HCT116 (cell line): Measurements from ENCODE around the gene GOSR1. TPM values are rescaled to one million over a fixed set of nuclear protein-coding genes. Genes with fewer than 3 reads are reported as not detected.

ENCODE experiments used
- ATAC-seq: fragments of 200-7000 bp; cut with Tn5 transposase; 2 replicates; pipeline ENCODE4 v1.9.1; 2020; ENCODE audit warnings: mild to moderate bottlenecking, moderate library complexity
- BruUV-seq: library from RNA; stranded (reverse); fragments of 400-500 nt; replicated peaks from 2 replicates; lab custom pipeline; 2021; lab: Mats Ljungman, UMichigan
- CTCF ChIA-PET: fragments of 300-600 bp; sonication (Branson Sonifier 250); formaldehyde crosslinking; loops from one replicate; lab custom pipeline; 2021; ENCODE audit warnings: antibody characterized with exemption; lab: Charles Lee
- POLR2A ChIA-PET: fragments of 300-600, 350-600 bp; sonication (Branson Sonifier 250); formaldehyde crosslinking; loops from one replicate; lab custom pipeline; 2021; ENCODE audit warnings: antibody characterized with exemption; lab: Charles Lee
- RAD21 ChIA-PET, 2 experiments: fragments of 300-600 bp; sonication (Branson Sonifier 250); formaldehyde crosslinking; loops; one replicate each; lab custom pipeline; 2023; ENCODE audit warnings: low total read pairs in 2 of 2; ENCODE audit not compliant: uncharacterized antibody in 2 of 2, unreplicated experiment in 2 of 2, low non-redundant PET in 1 of 2; lab: Charles Lee
- DNase-seq: peaks from one replicate; pipeline ENCODE4 v3.0.0-alpha.2; 2010; ENCODE audit warnings: low read depth, low spot score
- H2AFZ ChIP-seq: fragments of 200-600 bp; shearing (Covaris generic), sonication (generic); 2 replicates; pipeline ENCODE4 v1.6.1; 2017; ENCODE audit warnings: low read depth, mixed run types, mixed read lengths, antibody characterized with exemption, low read length; ENCODE audit not compliant: poor library complexity, severe bottlenecking
- H3K27ac ChIP-seq: 2 replicates; pipeline ENCODE4 v1.5.1; 2012; ENCODE audit warnings: low read depth, low read length
- H3K27me3 ChIP-seq: fragments of 200-600 bp; sonication (generic); 2 replicates; pipeline ENCODE4 v1.6.1; 2016; ENCODE audit warnings: mixed run types, low read length, mixed read lengths; ENCODE audit not compliant: insufficient read depth
- H3K36me3 ChIP-seq, 2 experiments: fragments of 200-500 bp in 1 of 2; fragments of 200-600 bp in 1 of 2; sonication (Bioruptor generic) in 1 of 2; sonication (generic) in 1 of 2; 2 replicates each; pipeline versions ENCODE4 v1.5.1 to v1.6.1; 2014 to 2016; ENCODE audit warnings: low read length in 2 of 2, inconsistent platforms in 1 of 2, mixed read lengths in 1 of 2, mixed run types in 1 of 2; ENCODE audit not compliant: insufficient read depth in 2 of 2, control insufficient read depth in 1 of 2
- H3K4me1 ChIP-seq, 2 experiments: fragments of 200-600 bp in 1 of 2; sonication (generic) in 1 of 2; 2 replicates each; pipeline versions ENCODE4 v1.5.1 to v1.6.1; 2012 to 2017; ENCODE audit warnings: low read length in 2 of 2, inconsistent platforms in 1 of 2, mild to moderate bottlenecking in 1 of 2, mixed read lengths in 1 of 2, mixed run types in 1 of 2, moderate library complexity in 1 of 2; ENCODE audit not compliant: insufficient read depth in 2 of 2, control insufficient read depth in 1 of 2
- H3K4me2 ChIP-seq: fragments of 200-600 bp; sonication (generic); 2 replicates; pipeline ENCODE4 v1.6.1; 2017; ENCODE audit warnings: mixed run types, low read length, mixed read lengths
- H3K4me3 ChIP-seq, 2 experiments: fragments of 200-600 bp in 1 of 2; sonication (generic) in 1 of 2; replicated peaks in 1 of 2; 2 replicates each; pipeline ENCODE4 v1.5.1; 2011 to 2016; ENCODE audit warnings: low read length in 2 of 2, control low read depth in 1 of 2, low read depth in 1 of 2, mild to moderate bottlenecking in 1 of 2, mixed read lengths in 1 of 2, mixed run types in 1 of 2
- H3K79me2 ChIP-seq: fragments of 200-600 bp; sonication (generic); 2 replicates; pipeline ENCODE4 v1.6.1; 2017; ENCODE audit warnings: mild to moderate bottlenecking, mixed run types, low read length, moderate library complexity, mixed read lengths; ENCODE audit not compliant: insufficient read depth
- H3K9ac ChIP-seq: fragments of 200-600 bp; sonication (generic); 2 replicates; pipeline ENCODE4 v1.6.1; 2016; ENCODE audit warnings: low read length, mixed read lengths
- H3K9me2 ChIP-seq: fragments of 200-600 bp; sonication (generic), shearing (Covaris generic); 2 replicates; pipeline ENCODE4 v1.6.1; 2017; ENCODE audit warnings: mixed run types, mild to moderate bottlenecking, moderate library complexity; ENCODE audit not compliant: insufficient read depth
- H3K9me3 ChIP-seq, 2 experiments: fragments of 200-500 bp in 1 of 2; fragments of 200-600 bp in 1 of 2; sonication (Bioruptor generic) in 1 of 2; sonication (generic) in 1 of 2; 2 replicates each; pipeline ENCODE4 v1.6.1; 2014 to 2017; ENCODE audit warnings: low read length in 2 of 2, mixed read lengths in 2 of 2, inconsistent platforms in 1 of 2, low read depth in 1 of 2, mild to moderate bottlenecking in 1 of 2, mixed run types in 1 of 2, moderate library complexity in 1 of 2; ENCODE audit not compliant: control insufficient read depth in 1 of 2, insufficient read depth in 1 of 2
- H4K20me1 ChIP-seq: fragments of 200-600 bp; sonication (generic), shearing (Covaris generic); 2 replicates; pipeline ENCODE4 v1.6.1; 2017; ENCODE audit warnings: mixed run types, mild to moderate bottlenecking, moderate library complexity; ENCODE audit not compliant: insufficient read depth
- ATF3 ChIP-seq: IDR thresholded peaks from 2 replicates; pipeline ENCODE4 v1.6.1; 2012
- CBX3 ChIP-seq: IDR thresholded peaks from 2 replicates; pipeline ENCODE4 v1.6.1; 2012; ENCODE audit warnings: low read depth
- CTCF ChIP-seq, 3 experiments: fragments of 200-600 bp in 1 of 3; sonication (generic) in 1 of 3; IDR thresholded peaks in 2 of 3; conservative IDR thresholded peaks in 1 of 3; 2 replicates each; pipeline ENCODE4 v1.5.1; 2012 to 2017; ENCODE audit warnings: low read depth in 2 of 3, low read length in 2 of 3, antibody characterized with exemption in 1 of 3, borderline replicate concordance in 1 of 3, control low read depth in 1 of 3, mild to moderate bottlenecking in 1 of 3, mixed read lengths in 1 of 3, mixed run types in 1 of 3, moderate library complexity in 1 of 3; ENCODE audit not compliant: insufficient read depth in 1 of 3
- ELF1 ChIP-seq: IDR thresholded peaks from 2 replicates; pipeline ENCODE4 v1.6.1; 2012; ENCODE audit warnings: low read depth, borderline replicate concordance
- EZH2phosphoT487 ChIP-seq: fragments of 200-600 bp; IDR thresholded peaks from 2 replicates; pipeline ENCODE4 v1.6.1; 2018; ENCODE audit warnings: antibody characterized with exemption, borderline replicate concordance
- MAX ChIP-seq: IDR thresholded peaks from 2 replicates; pipeline ENCODE4 v1.6.1; 2012
- POLR2A ChIP-seq: IDR thresholded peaks from 2 replicates; pipeline ENCODE4 v1.7.0; 2011; ENCODE audit warnings: borderline replicate concordance; ENCODE audit not compliant: insufficient read depth, insufficient read length; ENCODE audit errors: extremely low read depth
- RAD21 ChIP-seq: IDR thresholded peaks from 2 replicates; pipeline ENCODE4 v1.6.1; 2012; ENCODE audit warnings: low read depth, mild to moderate bottlenecking
- SIN3A ChIP-seq: IDR thresholded peaks from 2 replicates; pipeline ENCODE4 v1.6.1; 2012; ENCODE audit warnings: low read depth
- SP1 ChIP-seq: IDR thresholded peaks from 2 replicates; pipeline ENCODE4 v1.6.1; 2012; ENCODE audit warnings: low read depth
- YY1 ChIP-seq: IDR thresholded peaks from 2 replicates; pipeline ENCODE4 v1.6.1; 2011; ENCODE audit warnings: low read length, low read depth, moderate library complexity, mild to moderate bottlenecking; ENCODE audit not compliant: insufficient replicate concordance; ENCODE audit errors: extremely low read depth
- ZBTB33 ChIP-seq: IDR thresholded peaks from 2 replicates; pipeline ENCODE4 v1.6.1; 2011; ENCODE audit warnings: mild to moderate bottlenecking, low read length, moderate library complexity; ENCODE audit not compliant: insufficient replicate concordance; ENCODE audit errors: extremely low read depth
- ZNF274 ChIP-seq: fragments of 200-500 bp; sonication (Bioruptor generic); IDR thresholded peaks from 2 replicates; pipeline ENCODE4 v1.6.1; 2014; ENCODE audit warnings: mild to moderate bottlenecking, low read depth, low read length, inconsistent platforms
- intact Hi-C: fragments of 100-400 bp; cut with micrococcal nuclease; formaldehyde crosslinking; loops from 2 replicates; pipeline ENCODE4 v1.10.0; 2022
- total RNA-seq: library from RNA; stranded (reverse); gene quantifications from one replicate; pipeline ENCODE4 v1.2.1, GENCODE V29; 2021; ENCODE audit not compliant: unreplicated experiment

Gene GOSR1
- total RNA-seq, 1 experiment from 2014 or later = 48.8 TPM

- TF ChIP-seq ZBTB33 (no peak), ATF3 (no peak), SP1 (no peak), EZH2phosphoT487 (no peak), RAD21 (no peak)
Measured at GRCh38 chr17:30449480-30449879, 27.7 kb upstream of the GOSR1 start (continued).

GRCh38 chr17:30450125-30451027 lies 26.8 kb upstream of the GOSR1 start:
- RAD21 ChIA-PET = no interaction called here
- CTCF ChIA-PET = no interaction called here
- no peak for DNase-seq
- Histone ChIP-seq H3K9me3 (no peaks in the 10 kb centered on the region), H3K9me2 (no peaks in the 10 kb centered on the region), H3K27ac (no peak overlapping the region), H3K79me2 (no peaks in the 10 kb centered on the region), H3K4me1 (no peaks in the 10 kb centered on the region; a peak in 1 of 4 replicates), H3K4me2 (no peak overlapping the region), H4K20me1 (no peaks in the 10 kb centered on the region), H3K36me3 (no peaks in the 10 kb centered on the region; a peak in 1 of 4 replicates), H3K27me3 (no peaks in the 10 kb centered on the region), H3K9ac (no peak overlapping the region), H3K4me3 (no peak overlapping the region), H2AFZ (no peak overlapping the region)
- ATAC-seq = no peak
- BruUV-seq = no TSS peak
- intact Hi-C loops = no loop called here
- TF ChIP-seq CTCF (IDR thresholded peaks at IDR 0.05 in 2 of 3, conservative IDR thresholded peaks at IDR 0.05 in 1 of 3; ENCODE audit: borderline replicate concordance in 1 of 3, insufficient read depth in 1 of 3, low read depth in 2 of 3, low read length in 2 of 3) (no peak), POLR2A (no peak), SIN3A (no peak), MAX (no peak), CBX3 (no peak), ZNF274 (no peak), YY1 (no peak), SP1 (no peak), ELF1 (no peak)
- POLR2A ChIA-PET = no interaction called here
